GM10266 (cell line): ENCODE measurements around the gene FOXC2.

ENCODE experiments used
- DNase-seq: peaks from one replicate; pipeline ENCODE4 v3.0.0; 2012; ENCODE audit errors: extremely low spot score
- CTCF ChIP-seq: IDR thresholded peaks from 2 replicates; pipeline ENCODE4 v1.5.1; 2012; ENCODE audit warnings: mild to moderate bottlenecking, low read depth; ENCODE audit not compliant: control insufficient read depth, insufficient read depth; ENCODE audit errors: missing control alignments

The FOXC2 gene

DNA sequence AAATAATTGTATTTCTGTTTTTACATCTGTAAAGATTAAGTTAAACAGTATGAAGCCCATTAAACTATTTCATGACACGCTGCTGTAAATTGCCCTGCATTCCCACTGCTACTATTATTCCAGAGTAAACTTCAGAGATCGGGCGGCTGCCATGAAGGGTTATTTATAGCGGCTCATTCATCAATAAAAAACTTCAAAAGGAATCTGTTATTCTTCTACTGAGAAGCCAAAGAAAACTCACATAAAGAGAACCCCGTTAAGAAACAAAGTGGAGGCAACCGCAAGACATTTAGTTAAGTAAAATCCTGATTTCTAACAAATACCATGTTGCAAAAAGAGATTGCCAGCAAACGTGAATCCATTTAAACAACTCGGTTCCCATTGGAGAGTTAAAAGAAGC, 28.1 kb downstream of the FOXC2 start:
- no peak for DNase-seq
- no peak for TF ChIP-seq CTCF

GRCh38 chr16:86595983-86596605, 29.5 kb downstream of the FOXC2 start:
- DNase-seq: no peak
- no peak for TF ChIP-seq CTCF

DNA sequence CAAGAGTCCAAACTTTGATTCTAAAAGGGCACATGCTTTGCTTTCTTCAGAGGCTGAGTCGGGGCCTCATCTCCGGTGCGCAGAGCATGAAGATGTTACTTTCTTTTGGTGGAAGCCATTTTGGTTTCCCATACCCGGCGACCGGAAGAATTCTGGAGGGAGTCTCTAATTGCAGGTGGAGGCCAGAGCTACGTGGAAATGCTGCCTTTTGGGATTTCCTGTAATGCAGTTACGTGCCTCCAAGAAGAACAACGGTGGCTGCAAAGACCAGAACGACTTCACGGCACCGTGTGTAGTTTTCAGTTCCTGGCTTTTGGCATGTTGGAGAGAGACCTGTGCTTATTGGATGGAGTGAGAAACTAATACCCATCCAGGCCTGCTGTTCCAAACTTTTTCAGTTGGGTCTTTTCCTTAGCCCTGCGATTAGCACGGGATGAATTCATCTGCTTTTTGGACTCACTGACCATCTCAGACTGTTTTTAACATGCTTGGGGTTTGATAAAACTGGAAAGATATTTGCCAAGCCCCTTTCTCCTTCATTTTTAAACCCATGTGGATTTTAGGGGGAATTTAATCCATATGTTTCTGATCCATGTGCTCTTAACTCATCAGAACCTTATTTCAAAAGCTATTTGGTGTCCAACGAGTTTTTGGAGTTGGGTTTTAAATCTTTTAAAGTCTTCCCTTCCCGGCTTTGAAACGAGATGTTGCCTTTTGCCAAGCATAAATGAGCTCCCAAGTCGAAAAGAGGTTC, 30.7 kb downstream of the FOXC2 start:
- TF ChIP-seq CTCF: no peak
- no peak for DNase-seq

DNA sequence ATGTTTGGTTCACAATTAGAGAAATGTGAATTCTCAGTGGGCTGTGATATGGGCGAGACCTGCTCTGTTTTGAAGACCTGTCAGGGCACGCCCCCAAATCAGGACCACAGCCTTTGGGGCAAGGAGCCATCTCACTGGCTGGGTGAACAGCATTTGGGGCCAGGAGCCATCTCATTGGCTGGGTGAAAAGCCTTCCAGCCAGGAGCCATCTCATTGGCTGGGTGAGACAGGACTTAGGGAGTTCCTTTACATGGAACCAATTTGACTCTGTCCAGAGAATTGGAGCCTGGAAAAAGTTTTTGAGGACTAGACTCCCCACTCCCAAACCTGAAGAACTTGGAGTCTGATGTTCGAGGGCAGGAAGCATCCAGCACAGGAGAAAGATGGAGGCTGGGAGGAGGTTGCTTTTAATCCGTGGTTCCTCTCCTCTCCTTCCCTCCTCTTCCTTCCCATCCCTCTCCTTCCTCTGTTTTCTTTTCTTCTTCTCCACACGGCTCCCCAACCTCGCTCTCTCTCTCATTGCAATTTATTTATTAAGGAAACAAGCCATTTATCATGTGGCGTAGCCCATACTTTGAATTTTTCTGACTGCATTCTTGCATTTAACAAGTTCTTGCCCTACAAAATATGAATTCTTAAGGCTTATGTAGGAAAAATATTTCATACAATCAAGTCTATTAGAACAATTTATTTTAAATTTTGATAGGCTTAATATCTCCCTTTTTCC, 31.4 kb downstream of the FOXC2 start:
- no peak for DNase-seq
- TF ChIP-seq CTCF: no peak

DNA sequence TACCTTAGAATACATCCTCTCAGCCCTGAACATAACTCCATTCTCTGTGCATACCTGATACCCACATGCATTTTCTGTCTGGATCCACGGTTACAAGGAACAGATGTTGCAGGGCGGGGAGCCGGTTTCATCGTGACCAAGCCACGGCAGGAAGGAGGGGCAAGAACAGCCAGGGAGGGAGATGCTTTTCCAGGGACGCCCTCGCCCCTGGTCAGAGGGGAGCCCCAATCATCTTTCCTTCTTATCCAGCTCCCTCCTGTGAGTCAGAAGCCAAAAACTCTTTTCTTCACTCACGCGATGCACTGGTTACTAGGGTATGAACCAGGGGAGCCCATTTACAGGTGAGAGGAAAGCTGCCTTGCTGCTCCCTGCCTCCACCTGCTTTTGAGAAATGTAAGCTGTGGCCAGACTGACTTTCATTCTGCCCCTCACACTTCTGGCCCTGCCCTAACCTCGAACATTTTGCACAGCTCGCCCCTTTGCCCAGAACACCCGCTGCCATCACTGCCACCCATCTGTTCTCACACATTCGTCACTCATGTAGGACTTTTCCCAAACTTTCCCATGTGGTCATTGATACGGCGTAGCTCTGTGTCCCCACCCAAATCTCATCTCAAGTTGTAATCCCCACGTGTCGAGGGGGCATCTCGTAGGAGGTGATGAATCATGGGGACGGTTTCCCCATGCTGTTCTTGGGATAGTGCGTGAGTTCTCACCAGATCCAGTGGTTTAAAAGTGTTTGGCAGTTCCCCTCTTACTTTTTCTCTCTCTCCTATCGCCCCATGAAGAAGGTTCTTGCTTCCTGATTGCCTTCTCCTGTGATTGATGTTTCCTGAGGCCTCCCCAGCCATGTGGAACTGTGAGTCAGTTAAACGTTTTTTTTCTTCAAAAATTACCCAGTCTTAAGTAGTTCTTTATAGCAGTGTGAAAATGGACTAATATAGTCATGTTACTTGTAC, 32.3 kb downstream of the FOXC2 start:
- no peak for DNase-seq
- TF ChIP-seq CTCF: no peak

DNA sequence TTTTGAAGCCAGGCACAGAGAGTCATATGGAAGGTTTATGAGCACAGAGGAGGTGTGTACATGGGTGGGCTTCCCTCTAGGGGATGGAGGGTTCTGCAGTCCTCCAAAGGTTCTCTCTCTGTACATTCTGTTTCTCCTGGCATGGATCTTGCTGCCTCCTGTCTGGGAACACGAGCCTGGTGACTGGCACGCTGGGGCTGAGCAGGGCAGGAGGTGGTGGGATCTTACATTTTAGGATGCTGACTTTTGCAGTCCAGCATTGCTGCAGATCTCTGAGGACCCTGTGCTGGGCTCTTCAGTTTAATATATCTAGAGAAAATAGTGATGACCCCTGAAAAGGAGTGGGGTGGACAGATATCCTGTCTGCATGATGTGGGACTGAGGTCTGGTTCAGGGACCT, 34.7 kb downstream of the FOXC2 start:
- TF ChIP-seq CTCF: no peak

More for the DNA sequence above, 34.7 kb downstream of the FOXC2 start:
- DNase-seq: no peak
